ENCODE results near the gene SEZ6L. TPM values are rescaled to one million over a fixed set of nuclear protein-coding genes. Genes with fewer than 3 reads are reported as not detected.
"Not testable (repeated sequence)": the region's sequence is repeated elsewhere in the genome, so short reads cannot be mapped to it uniquely, and the experiment has no call there.

SEZ6L gene
- polyA plus RNA-seq, 12 donors: 0.35 to 3.6 (median 0.59) TPM; not detected in 2

DNA sequence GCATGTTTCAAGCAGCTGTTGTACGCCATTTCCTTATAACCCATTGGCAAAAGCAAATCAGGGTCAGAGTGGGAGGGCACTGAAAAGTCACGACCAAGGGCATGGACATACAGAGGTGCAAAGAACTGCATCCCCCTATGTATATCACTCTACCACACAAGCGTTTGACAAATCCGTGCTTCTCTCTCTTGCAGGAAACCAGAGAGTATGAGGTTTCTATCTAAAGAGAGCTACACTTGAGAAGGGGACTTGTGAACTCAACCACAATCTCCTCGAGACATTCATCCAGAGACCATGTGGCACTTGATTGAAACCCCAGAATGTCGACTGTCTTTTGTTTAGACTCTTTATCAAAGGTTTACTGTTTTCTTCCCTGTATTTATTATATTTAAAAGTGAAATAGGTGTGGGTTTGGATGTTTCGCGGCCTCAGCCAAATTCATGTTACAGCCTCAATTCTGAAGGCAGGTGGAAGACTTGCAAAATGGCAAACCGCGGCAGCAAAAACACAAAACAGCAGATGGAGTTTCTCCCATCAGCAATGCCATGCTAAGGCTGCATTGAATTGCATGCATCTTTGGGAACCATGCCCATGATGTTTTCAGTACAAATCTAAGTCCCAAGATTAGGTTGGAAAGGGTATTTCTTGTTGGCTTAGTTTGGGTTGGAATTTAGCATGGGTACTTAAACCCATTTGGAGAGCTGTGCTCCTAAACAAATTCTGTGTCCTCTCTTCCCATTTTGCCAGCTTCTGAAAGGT lies 211.0 kb downstream of the SEZ6L start:
- no peak for DNase-seq

DNA sequence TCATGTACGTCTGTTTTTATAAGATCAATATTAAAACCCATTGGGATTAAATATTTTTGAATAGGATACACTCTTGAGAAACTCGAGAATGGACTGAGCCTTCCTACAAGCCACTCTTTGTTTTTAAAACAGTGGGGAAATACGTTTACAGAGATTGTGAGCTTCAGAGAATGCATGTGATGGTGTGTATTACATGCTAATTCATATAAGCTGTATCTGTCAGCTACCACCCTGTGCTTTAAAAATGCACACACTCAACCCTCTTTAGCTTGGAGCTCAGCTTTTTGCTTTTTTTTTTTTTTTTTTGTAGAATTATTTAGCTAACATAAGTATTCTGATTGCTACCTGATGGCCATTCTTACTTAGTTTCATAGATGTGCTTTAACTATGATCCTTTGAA lies 213.5 kb downstream of the SEZ6L start:
- no peak for DNase-seq

DNA sequence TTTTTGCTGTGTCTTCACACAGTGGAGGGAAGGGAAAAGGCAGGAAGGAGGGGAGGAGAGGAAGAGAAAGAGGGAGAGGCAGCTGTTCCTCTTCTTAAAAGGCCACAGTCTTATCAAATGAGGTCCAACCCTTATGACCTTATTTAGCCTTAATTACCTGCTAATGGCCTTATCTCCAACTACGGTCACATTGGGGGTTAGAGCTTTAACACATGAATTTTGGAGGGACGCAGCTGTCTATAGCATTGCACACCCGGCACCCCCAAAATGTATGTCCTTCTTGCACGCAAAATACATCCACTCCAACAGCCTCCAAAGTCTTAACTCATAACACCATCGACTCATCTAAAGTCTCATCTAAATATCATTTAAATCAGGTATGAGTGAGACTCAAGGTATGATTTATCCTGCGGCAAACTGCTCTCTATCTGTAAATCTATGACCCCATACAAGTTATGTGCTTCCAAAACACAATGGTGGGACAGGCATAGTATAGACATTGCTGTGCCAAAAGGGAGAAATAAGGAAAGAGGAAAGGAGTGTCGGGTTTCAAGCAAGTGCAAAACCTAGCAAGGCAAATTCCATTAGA lies 214.8 kb downstream of the SEZ6L start:
- DNase-seq: no peak

DNA sequence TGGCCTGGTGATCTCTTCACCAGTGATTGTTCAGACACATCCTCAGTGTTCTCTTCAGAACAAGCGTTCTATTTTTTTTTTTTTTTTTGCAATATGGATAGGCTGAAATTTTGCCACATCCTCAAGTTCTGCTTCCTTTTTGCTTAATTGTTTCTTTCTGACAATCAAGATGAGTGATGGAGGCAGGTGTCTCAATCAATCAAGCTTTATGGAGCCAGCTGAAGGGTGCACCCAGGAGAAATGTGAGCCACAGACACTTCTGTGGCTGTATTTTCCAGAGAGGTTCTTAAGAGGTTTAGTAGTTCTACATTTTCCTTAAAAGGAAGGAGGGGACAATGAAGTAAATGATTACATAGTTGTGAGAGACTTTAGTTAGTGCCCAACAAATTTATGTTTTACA lies 215.9 kb downstream of the SEZ6L start:
- DNase-seq: no peak

DNA sequence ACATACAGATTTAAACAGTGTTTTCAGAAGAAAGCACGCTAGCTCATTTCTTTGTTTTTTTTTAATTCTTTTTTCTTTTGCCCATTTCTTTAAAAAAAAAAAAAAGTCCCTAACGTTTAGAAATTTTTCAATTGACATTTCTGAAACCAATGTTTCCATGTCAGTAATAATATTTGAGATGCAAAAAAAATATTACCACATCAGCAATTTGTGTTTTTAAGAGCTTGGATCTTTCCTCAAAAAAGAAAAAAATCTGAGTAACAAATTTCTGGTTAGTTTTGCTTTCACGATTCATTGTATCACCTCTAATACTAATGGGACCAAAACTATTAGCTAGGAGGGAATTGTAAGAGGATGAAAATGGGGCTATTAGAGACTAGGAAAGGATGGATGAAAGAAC lies 219.9 kb downstream of the SEZ6L start:
- no peak for DNase-seq

DNA sequence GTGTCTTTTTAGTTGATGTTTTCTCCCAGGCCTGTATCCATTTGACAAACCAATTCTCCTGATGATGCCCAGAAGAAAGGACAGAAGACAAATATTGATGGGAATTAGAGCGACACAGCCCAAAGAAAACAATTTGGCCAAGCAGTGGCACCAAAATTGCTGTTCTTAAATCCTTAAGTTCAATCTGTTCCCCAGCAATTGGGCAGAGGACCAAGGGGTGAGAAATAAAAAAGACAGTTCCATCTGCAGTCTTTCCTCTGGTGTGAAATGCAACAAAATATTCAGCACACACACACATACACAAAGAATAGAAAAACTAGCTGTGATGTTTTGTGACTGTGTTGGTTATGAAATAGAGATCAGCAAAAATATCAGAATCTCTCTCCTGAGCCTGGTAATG lies 221.8 kb downstream of the SEZ6L start:
- no peak for DNase-seq

DNA sequence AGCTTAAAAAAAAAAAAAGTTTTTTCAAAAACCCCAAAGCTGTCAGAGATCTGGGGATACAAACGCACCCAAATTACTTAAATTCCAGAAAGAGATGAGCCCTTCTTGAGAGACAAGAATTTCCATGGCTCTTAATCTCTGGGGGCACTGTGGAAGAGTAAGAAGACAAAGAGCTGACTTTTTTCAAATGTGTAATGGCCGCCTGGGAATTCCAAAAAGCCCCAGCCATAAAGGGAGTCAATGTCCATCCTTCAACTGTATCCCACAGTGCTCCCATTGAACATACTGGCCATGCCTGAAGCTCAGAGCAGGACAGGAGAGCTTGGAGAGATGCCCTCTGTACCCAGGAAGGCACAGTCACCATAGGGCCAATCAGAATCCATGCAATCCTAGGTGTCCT lies 222.4 kb downstream of the SEZ6L start:
- no peak for DNase-seq

DNA sequence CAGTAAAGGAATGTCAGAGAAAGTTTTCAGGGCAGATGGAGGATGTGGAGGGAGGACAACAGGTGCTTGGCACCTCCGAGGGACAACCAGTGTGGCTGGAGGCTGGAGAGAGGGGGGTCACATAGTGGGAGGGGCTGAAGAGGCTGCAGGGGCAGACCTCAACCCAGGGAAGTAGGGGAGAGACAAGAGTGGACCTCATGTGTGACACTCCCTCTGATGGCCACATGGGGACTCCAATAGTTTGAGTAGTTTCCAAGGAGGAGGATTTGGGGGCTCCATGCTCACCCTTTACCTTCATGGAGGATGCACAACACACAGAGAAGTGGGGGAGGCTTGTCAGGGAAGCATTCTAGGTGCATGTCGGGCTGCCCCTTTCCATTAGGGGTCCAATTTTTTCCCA lies 224.7 kb downstream of the SEZ6L start:
- no peak for DNase-seq

DNA sequence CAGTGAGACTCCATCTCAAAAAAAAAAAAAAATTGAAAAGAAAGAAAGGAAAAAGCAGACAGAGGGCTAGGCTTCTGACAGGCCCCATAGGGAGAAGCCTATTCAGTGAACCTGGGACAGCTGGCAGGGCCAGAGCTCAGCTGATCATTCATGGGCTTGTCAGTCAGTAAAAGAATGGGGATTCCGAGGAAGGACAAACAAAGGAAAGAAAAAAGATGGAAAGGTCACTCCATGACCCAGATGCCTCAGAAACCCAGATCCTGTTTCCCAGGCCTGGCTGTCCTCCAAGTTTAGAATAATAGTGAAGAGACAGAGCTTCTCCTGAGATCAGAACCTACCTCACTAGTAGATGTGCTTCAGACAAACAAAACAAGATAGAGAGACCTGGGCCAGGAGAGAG lies 225.5 kb downstream of the SEZ6L start:
- DNase-seq: no peak

DNA sequence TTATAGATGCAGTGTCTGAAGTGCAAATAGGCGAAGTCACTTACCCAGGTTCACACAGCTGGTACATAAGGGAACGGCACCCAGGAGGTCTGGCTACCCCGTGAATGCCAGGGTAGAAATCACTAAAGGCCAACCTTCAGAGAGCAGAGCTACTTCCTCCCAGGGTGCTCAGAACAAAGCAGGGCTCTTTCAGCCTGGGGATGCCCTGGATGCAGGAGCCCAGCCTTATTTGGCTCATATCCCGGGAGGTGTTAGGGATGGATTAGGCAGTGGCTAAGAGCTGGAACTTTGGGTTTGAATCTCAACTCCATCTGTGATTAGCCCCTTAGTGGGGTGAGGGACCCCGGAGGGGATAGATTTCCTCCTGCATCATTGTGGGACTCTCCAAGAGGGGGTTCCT lies 226.7 kb downstream of the SEZ6L start:
- DNase-seq: no peak

DNA sequence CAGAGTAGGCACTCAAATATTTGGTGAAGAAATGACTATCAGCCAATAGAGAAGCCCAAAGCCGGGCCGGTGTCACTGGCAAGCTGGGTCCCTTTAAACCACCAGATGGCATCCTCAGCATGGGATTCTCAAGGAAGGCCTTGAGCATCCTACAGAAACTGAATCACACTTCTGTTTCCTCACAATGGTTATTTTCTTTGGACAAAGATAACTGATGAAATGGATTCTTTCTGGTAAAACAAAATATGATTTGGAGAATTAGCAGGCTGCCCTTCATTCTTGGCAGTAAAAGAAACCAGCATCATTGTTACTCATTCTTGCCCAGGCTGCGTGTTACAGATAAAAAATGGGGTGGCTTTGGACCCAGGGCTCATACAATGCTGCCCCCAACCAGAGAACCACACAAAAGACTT lies 229.5 kb downstream of the SEZ6L start:
- DNase-seq: peak; percentile 53

DNA sequence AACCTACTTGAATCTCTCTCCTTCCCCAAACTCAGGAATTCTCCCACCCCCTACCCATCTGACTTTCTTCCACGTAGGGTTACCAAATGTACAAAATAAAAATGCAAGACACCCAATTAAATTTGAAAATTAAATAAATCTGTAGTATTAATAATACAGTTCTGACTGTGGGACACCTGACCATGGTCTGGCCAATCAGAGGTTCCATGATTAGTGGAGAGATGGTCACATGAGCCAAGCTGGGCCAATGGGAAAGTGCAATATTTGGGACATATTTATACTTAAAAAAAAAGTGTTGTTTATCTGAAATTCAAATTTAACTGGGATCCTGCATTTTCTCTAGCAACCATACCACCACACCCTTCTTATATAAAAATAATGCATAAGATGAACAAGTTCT lies 230.0 kb downstream of the SEZ6L start:
- DNase-seq: no peak

DNA sequence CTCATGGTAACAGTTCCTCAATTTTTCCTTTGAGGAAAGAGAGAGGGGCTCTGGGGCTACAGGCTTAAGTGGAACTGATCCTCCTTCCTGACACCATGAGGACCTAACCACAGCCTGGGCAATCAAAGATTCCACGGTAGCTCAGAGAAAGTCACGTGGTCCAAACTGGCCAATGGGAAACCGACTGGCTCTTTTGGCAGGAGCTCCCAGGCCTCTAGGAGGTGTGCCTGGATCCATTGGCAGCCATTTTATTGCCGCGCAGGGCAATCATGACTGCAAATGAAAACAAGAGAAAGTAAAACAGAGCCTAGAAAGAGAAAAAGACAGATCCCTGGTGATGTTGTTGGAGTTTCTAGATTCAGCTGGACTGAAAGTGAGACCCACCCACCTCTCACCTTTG lies 232.5 kb downstream of the SEZ6L start:
- DNase-seq: no peak

DNA sequence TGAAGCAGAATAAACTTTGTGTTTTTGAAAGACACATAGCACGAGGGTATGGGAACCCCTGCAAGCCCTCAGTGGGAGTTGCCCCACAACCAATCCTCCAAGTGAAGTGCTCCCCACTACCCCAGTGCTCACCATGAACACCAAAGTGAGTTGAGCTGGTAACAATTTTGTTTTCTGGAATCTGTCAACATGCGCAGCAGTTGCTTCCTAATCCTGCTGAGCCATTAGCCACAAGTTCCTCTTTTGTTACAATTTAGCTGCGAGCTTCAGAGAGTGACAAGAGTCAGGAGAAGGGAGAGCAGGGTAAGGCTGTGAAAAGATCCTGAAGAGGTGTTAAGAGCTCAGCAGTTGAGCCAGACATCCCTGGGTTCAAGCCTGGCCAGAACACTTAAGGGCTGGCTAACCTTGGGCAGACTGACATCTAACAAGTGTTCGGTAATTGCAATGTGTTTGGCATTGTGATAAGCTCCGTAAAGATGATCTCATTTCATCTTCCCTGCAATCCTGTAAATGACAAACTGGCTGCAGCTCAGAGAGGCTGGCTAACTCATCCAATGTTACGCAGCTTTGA lies 235.7 kb downstream of the SEZ6L start:
- no peak for DNase-seq

DNA sequence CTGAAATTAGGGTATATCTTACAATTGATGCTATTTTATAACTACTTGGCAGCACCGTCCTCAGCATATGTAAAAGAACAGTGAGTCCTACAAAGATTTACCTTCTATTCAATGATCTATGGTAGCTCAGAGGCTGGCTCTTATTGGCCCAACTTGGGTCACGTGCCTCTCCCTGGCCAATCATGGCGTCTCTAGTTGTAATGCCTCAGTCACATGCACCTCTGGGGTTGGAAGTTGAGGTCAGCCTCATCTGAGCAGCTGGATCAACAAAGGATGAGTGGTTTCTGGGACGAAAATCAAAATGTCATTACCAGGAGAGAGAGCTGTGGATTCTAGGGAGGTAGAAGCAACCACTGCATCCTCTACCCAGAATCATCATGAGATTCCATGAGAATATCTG lies 236.9 kb downstream of the SEZ6L start:
- DNase-seq: no peak

DNA sequence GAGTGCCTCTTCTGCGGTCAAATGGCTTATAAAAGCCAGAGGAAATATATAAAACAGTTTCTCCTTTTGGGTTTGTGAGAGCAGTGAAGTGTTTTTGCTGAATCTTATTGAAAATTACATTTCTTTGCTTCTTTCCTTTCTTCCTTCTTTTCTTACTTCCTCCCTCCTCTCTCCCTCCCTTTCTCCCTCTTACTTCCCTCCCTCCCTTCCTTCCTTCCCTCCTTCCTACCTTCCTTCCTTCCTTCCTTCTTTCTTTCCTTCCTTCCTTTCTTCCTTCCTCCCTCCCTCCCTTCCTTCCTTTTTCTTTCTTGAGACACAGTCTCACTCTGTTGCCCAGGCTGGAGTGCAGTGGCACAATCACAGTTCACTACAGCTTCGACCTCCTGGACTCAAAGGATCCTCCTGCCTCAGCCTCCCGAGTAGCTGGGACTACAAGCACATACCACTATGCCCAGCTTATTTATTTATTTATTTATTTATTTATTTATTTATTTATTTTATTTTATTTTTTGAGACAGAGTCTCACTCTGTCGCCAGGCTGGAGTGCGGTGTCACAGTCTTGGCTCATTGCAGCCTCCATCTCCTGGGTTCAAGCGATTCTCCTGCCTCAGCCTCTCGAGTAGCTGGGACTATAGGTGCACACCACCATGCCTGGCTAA lies 239.4 kb downstream of the SEZ6L start:
- not testable (repeated sequence) for DNase-seq

DNA sequence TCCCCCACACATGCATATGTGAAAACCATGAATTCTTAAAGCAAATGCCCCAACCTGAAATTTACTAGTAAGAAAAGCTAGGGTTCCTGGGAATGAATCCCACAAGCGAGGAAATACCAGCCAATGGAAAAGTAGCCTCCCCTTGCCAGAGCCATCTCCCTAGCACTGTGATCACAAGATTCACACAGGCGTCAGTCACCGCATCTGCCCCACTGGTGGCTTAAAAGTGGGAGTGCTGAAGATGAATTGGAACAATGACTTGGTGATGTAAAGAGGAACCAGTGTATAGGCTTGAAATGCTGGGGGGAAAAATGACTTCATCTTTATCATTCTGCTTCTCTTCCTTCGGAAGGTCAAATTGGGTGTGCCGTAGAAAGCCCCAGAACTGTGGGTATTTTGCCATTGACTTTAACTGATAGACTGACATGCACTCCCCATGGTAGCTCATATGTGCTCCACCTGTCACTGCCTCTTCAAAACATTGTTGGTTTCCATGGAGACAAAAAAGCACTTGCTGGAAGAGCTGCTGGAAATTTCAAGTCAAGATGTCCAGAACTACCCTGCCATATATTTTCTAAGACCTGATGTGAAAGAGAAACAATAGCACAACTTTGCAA lies 240.6 kb downstream of the SEZ6L start:
- peak; percentile 52 for DNase-seq

DNA sequence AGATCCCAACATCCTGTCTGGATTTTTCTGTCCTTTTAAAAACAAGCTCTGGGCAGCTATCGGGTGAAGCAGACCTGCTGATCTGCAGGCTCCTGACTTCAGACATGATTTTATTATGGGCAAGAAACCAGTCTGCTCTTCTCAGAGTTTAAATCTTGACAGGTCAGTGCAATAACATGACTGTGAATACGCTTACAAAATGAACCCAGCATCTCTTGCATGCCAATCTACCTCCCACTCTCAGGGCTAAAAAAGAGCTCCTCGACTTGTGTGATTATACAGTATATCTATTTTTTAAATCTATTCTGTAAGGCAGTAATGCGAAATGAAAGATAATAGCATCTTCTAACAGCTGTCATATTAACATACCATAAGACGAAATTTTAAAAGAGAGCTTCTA lies 241.1 kb downstream of the SEZ6L start:
- no peak for DNase-seq

DNA sequence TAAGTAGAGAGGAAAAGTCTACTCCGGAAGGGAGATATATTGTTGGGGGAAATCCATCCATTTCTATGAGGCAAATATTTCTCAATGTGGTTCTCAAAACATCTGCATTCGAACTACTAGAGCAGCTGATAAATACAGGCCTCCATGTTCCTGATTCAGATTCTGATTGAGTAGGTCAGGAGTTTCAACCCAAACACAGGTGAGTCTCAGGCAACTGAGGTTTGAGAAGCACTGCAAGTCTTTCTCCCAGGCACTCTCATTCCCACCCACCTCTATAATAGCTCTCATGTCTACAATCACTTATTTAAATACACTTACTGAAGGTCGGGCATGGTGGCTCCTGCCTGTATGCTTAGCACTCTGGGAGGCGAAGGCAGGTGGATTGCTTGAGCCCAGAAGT lies 245.1 kb downstream of the SEZ6L start:
- DNase-seq: no peak

DNA sequence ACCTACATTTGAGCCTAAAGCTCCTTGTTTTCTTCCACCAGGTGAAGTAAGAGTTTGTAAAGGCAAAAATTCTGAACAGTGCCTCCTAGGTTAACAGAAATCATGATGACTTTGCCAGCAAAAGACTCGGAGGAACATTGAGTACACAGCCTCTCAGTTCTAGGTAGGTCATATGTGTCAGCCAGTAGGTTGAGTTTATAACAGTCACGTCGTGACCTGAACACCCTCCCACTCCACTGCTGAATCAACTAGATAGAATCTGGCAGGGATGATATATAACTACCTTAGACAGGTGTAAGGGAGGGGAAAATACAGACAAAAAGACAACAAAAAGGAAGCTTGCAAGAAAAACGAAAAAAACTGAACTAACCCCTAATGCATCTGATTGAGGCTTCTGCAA lies 247.0 kb downstream of the SEZ6L start:
- DNase-seq: no peak

DNA sequence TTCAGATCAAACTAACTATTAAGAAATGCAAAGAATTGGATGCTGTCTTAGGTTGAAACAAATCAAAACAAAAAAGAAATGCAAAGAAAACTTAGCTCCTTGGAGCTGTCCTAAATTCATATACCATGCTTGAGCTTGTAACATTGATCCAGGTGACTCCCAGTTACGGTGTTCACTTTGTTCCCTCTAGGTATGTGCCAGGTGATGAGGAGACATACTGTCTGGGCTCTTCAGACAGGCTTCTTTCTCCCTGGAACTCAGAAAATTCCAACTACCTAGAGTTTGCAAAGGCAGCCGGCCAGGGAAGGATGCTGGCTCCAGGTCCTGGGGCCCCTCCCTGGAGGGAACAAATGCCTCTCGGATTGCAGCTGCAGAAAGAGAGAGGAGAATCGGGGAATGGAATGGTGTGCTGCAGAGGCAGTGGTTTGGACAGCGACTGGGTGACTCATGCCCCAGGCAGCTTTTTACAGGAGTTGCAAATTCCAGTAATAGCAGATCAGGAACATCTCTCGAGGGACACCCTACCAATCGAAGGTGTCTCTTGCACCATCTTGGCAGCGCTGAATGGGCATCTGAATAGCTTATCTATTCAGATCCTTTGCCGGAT lies 247.5 kb downstream of the SEZ6L start:
- DNase-seq: no peak

DNA sequence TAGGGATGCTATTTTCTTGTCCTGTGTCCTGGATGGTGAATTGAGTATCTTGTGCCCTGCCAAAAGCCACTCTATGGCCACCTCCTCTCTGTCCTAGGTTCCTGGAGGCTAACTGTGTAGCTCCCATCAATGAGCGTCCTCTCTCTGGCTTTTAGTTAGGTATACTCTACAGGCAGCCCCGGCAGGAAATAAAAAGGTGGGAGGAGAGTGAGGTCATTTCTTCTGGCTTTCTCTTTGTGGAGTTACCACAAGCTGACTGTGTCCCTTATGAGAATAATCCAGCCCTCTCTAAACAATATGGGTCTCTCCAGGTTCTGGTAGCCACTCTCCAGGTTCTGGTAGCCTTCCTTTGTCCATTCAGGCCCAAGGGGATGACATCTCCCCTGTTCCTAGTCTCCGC lies 248.1 kb downstream of the SEZ6L start:
- no peak for DNase-seq
